AG04450 (cell line): ENCODE measurements around the gene BCOR. TPM values are rescaled to one million over a fixed set of nuclear protein-coding genes. Genes with fewer than 3 reads are reported as not detected.

Experiments used
- CTCF ChIA-PET: fragments of 300-600, 350-600 bp; formaldehyde crosslinking; extraction: SDS; loops from one replicate; lab custom pipeline; 2022; ENCODE audit warnings: antibody characterized with exemption, inconsistent platforms; lab: Charles Lee
- POLR2A ChIA-PET: fragments of 350-600 bp; formaldehyde crosslinking; extraction: SDS; loops from one replicate; lab custom pipeline; 2021; ENCODE audit warnings: antibody characterized with exemption, inconsistent platforms; lab: Yijun Ruan, JAX
- DNase-seq: peaks from one replicate; pipeline ENCODE4 v3.0.0-alpha.2; 2011; ENCODE audit warnings: low read depth, low spot score
- H3K27ac ChIP-seq: one replicate; pipeline ENCODE4 v1.5.1; 2012; ENCODE audit warnings: low read depth, low read length, control low read depth
- H3K27me3 ChIP-seq: one replicate; pipeline ENCODE4 v1.6.0; 2012; ENCODE audit warnings: low read length; ENCODE audit not compliant: control insufficient read depth, insufficient read depth
- H3K4me3 ChIP-seq: 2 replicates; pipeline ENCODE4 v1.5.1; 2011; ENCODE audit warnings: mild to moderate bottlenecking, low read depth, low read length, control low read depth
- H3K9me3 ChIP-seq: 2 replicates; pipeline ENCODE4 v1.5.1; 2012; ENCODE audit warnings: low read length; ENCODE audit not compliant: control insufficient read depth, insufficient read depth
- CTCF ChIP-seq: IDR thresholded peaks from 2 replicates; pipeline ENCODE4 v1.5.1; 2011; ENCODE audit warnings: low read depth, low read length, control low read depth, inconsistent platforms
- polyA plus RNA-seq: library from polyadenylated mRNA; depleted of rRNA; stranded (reverse); fragments of >200 nt; gene quantifications from 2 replicates; pipeline ENCODE4 v1.2.3, GENCODE V29; 2011

Gene BCOR
- polyA plus RNA-seq, 1 experiment: 5.4 TPM

GRCh38 chrX:40040686-40041461 is 56.9 kb downstream of the BCOR start:
- CTCF ChIA-PET: no interaction called here
- POLR2A ChIA-PET: interaction anchor here (0.7 kb wide), 1 partner anchor 46 kb away, joined by 9 read pairs; no protein-coding TSS in a partner anchor
- H3K4me3 ChIP-seq: no peak overlapping the region

GRCh38 chrX:40039887-40040286 is 57.9 kb downstream of the BCOR start:
- ChIA-PET CTCF (no interaction called here), POLR2A (no interaction called here)
- no peak overlapping the region for H3K4me3 ChIP-seq
- no peak for DNase-seq
- H3K9me3 ChIP-seq: no peaks in the 10 kb centered on the region
- no peak overlapping the region for H3K27ac ChIP-seq
- TF ChIP-seq CTCF: no peak
- no peaks in the 10 kb centered on the region for H3K27me3 ChIP-seq

More at GRCh38 chrX:40040686-40041461, 56.9 kb downstream of the BCOR start:
- no peak for DNase-seq
- no peak for TF ChIP-seq CTCF
- H3K27ac ChIP-seq: no peak overlapping the region
- no peaks in the 10 kb centered on the region for H3K9me3 ChIP-seq
- no peaks in the 10 kb centered on the region for H3K27me3 ChIP-seq

- no peak overlapping the region for H3K4me3 ChIP-seq
- no peak for TF ChIP-seq CTCF
- CTCF ChIA-PET: interaction anchor here (0.9 kb wide), 1 partner anchor 24 kb away, joined by 3 read pairs; no protein-coding TSS in a partner anchor
- no peak overlapping the region for H3K27ac ChIP-seq
- H3K9me3 ChIP-seq: no peaks in the 10 kb centered on the region
- DNase-seq: no peak
- no peaks in the 10 kb centered on the region for H3K27me3 ChIP-seq
- POLR2A ChIA-PET: no interaction called here
These were observed 60.4 kb downstream of the BCOR start for GRCh38 chrX:40037367-40037766.

GRCh38 chrX:40035726-40036125 is 62.0 kb downstream of the BCOR start:
- Histone ChIP-seq H3K27ac (no peak overlapping the region), H3K27me3 (no peaks in the 10 kb centered on the region), H3K9me3 (no peaks in the 10 kb centered on the region), H3K4me3 (no peak overlapping the region)
- TF ChIP-seq CTCF: no peak
- ChIA-PET CTCF (no interaction called here), POLR2A (no interaction called here)
- no peak for DNase-seq

GRCh38 chrX:40031911-40032310 is 65.8 kb downstream of the BCOR start:
- no peak for TF ChIP-seq CTCF
- Histone ChIP-seq H3K9me3 (no peaks in the 10 kb centered on the region), H3K27ac (no peak overlapping the region), H3K4me3 (no peak overlapping the region), H3K27me3 (no peaks in the 10 kb centered on the region)
- POLR2A ChIA-PET: no interaction called here
- DNase-seq: no peak
- CTCF ChIA-PET: no interaction called here
